ENCODE results near the gene KRTAP9-4.
"Not testable (repeated sequence)": the region's sequence is repeated elsewhere in the genome, so short reads cannot be mapped to it uniquely, and the experiment has no call there.

The KRTAP9-4 gene, protein sequence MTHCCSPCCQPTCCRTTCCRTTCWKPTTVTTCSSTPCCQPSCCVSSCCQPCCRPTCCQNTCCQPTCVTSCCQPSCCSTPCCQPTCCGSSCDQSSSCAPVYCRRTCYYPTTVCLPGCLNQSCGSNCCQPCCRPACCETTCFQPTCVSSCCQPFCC

DNA sequence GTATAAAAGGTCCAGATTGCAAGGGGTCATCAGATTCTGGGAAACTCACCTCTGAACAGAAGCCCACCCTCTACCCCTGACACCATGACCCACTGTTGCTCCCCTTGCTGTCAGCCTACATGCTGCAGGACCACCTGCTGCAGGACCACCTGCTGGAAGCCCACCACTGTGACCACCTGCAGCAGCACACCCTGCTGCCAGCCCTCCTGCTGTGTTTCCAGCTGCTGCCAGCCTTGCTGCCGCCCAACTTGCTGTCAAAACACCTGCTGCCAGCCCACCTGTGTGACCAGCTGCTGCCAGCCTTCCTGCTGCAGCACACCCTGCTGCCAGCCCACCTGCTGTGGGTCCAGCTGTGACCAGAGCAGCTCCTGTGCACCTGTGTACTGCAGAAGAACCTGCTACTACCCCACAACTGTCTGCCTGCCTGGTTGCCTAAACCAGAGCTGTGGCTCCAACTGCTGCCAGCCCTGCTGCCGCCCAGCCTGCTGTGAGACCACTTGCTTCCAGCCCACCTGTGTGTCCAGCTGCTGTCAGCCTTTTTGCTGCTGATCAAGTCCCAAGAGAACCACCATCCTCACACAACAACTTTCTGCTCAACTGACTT lies at the start of gene KRTAP9-4:
Gene KRTAP9-4, plus strand, starts transcription at position 51 of the 604 bp plus-strand sequence. Its CDS starts 34 bp downstream, at position 85.
- not testable (repeated sequence) for DNase-seq

DNA sequence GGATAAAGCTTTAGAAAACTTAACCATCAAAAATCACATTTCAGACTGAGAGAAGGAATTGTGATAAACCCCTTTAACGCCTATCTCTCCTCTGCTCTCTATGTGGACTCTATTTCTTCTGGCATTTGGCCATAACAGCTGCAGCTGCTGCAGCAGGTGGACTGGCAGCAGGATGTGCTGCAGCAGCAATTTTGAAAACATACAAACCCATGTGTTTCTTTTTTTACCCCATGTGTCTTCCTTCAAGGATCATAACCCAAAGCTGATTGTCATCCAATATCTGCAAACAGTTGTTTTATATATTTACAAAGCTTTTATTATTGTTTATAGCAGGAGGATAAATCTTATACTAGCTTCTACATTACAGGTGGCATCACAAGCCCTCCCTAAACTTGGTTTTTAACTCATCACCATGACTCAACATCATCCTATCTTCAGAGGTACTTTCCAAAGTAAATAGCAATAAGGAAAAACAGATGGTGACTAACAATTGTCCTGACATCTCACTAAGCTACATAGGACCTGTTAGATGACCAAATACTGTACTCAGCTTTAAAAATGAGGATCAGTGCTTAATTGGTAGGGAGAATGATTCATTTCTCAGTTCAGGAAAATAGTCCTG lies 37.5 kb upstream of the KRTAP9-4 start:
- DNase-seq, result no peak

DNA sequence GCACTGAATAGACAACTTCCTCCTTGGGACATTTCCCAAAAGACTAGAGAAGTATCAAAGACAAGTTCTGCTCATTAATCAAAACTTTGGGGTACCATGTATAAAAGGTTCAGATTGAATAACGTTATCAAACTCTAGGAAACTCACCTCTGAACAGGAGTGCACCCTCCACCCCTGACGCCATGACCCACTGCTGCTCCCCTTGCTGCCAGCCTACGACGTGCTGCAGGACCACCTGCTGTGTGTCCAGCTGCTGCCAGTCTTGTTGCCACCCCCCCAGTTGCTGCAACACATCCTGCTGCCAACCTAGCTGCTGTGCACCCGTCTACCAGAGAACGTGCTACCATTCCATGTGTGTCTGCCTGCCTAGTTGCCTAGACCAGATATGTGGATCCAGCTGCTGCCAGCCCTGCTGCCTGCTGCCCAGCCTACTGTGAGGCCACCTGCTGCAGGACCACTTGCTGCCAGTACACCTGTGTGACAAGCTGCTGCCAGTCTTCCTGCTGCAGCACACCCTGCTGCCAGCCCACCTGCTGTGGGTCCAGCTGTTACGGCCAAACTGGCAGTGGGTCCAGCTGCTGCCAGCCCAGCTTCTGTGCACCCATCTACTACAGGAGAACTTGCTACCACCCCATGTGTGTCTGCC lies 36.8 kb upstream of the KRTAP9-4 start:
- peak; percentile 1 for DNase-seq

DNA sequence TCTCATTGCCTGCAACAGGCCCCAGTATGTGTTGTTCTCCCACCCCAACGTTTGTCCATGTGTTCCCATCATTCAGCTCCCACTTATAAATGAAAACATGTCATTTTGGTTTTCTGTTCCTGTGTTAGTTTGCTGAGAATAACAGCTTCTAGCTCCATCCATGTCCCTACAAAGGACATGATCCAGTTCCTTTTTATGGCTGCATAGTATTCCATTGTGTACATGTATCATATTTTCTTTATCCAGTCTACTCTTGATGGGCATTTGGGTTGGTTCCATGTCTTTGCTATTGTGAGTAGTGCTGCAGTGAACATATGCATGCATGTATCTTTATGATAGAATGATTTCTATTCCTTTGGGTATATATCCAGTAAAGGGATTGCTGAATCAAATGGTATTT lies 33.8 kb upstream of the KRTAP9-4 start:
- DNase-seq, result no peak

DNA sequence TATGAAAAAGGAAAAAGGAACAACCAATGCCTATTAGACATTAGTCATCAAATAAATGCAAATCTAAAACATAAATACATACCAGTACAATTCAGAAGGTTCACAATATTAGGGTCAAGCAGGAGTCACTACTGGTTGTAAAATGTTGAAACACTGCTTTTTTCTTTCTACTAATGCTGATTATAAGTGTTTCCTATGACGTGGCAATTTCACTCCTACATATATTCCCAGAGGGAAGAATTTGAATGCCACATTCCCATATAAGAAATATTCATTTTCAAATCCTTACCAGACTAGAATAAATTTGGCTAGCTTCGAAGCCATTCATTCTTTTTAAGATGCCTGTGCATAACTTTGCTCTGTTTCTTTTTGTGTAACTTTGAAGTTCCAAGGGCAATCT lies 25.7 kb upstream of the KRTAP9-4 start:
- no peak for DNase-seq

DNA sequence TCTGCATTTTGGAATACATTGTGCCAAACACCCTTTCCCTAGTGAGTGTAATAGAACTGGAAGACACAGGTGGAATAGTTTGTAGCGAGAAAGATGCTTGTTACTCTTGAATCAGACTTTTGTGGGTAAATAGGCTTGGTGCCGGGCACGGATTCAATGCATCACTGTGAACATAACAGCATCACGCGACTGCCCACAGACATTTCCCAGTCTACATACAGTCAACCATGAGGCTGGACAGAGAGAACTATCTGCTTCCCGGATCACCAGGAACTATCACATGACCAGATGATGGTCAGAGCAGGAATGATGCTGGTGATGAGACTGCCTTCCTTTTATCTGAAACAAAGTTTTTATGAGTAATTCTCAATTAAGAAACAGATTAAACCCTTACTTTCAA lies 23.4 kb upstream of the KRTAP9-4 start:
- no peak for DNase-seq

DNA sequence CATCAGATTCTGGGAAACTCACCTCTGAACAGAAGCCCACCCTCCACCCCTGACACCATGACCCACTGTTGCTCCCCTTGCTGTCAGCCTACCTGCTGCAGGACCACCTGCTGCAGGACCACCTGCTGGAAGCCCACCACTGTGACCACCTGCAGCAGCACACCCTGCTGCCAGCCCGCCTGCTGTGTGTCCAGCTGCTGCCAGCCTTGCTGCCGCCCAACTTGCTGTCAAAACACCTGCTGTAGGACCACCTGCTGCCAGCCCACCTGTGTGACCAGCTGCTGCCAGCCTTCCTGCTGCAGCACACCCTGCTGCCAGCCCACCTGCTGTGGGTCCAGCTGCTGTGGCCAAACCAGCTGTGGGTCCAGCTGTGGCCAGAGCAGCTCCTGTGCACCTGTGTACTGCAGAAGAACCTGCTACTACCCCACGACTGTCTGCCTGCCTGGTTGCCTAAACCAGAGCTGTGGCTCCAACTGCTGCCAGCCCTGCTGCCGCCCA lies 22.8 kb upstream of the KRTAP9-4 start, which contains the start of gene KRTAP9-2:
Gene KRTAP9-2, plus strand, starts transcription at position 51 of the 498 bp plus-strand sequence. Its CDS starts 7 bp downstream, at position 58.
- not testable (repeated sequence) for DNase-seq

DNA sequence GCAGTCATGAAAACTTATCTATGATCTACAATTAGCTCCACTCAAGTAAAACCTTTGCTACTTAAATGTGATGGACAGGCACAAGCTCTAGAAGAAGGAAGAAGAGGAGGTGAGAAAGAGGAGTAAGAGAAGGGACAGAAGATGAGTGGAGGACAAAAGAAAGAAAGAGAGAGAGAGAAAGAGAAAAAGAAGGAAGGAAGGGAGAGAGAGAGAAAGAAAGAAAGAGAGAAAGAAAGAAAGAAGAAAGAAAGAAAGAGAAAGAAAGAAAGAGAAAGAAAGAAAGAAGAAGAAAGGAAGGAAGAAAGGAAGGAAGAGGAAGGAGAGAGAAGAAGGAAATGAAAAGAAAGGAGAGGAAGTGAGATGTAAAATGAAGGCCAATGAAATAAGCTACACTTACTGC lies 19.4 kb upstream of the KRTAP9-4 start:
- DNase-seq, result no peak

DNA sequence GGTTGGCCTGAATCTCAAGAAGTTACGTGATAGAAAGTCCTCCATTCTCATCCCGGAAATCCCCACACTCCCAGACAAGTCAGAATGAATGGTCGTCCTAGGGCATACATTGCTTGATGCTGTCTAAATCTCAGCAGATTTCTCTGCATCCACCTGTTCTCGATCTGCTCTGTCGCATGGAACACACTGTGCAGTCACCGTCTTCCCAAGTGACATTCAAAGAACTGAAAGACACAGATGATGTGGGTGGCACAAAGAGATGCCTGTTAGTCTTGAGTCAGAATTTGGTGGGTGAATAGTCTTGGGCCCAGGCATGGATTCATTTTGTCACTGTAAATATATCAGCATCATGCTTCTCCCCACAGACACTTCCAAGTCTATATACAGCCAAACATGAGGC lies 17.8 kb upstream of the KRTAP9-4 start:
- DNase-seq, result no peak

DNA sequence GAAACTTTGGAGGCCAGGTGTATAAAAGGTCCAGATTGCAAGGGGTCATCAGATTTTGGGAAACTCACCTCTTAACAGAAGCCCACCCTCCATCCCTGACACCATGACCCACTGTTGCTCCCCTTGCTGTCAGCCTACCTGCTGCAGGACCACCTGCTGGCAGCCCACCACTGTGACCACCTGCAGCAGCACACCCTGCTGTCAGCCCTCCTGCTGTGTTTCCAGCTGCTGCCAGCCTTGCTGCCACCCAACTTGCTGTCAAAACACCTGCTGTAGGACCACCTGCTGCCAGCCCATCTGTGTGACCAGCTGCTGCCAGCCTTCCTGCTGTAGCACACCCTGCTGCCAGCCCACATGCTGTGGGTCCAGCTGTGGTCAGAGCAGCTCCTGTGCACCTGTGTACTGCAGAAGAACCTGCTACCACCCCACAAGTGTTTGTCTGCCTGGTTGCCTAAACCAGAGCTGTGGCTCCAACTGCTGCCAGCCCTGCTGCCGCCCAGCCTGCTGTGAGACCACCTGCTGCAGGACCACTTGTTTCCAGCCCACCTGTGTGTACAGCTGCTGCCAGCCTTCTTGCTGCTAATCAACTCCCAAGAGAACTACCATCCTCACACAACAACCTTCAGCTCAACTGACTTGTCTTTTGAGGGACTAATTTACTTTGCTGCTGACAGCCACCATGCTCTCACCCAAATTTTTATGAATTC lies 16.9 kb upstream of the KRTAP9-4 start, which contains the start of gene KRTAP9-3:
Gene KRTAP9-3, plus strand, starts transcription at position 51 of the 707 bp plus-strand sequence. Its CDS starts 53 bp downstream, at position 104.
- not testable (repeated sequence) for DNase-seq

DNA sequence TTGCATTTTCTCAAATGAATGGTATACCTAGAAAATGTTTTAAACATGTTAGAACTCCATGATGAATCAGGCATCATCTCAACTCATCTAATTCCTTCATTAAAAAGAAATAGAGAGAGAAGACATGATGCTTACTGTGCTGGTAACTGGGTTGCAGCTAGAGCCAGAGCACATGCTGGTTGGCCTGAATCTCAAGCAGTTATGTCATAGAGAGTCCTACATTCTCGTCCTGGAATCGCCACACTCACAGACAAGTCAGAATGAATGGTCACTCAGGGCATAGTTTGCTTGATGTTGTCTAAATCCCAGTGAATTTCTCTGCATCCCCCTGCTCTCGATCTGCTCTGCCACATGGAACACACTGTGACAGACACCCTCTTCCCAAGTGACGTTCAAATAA lies 12.4 kb upstream of the KRTAP9-4 start:
- DNase-seq, result not testable (repeated sequence)

DNA sequence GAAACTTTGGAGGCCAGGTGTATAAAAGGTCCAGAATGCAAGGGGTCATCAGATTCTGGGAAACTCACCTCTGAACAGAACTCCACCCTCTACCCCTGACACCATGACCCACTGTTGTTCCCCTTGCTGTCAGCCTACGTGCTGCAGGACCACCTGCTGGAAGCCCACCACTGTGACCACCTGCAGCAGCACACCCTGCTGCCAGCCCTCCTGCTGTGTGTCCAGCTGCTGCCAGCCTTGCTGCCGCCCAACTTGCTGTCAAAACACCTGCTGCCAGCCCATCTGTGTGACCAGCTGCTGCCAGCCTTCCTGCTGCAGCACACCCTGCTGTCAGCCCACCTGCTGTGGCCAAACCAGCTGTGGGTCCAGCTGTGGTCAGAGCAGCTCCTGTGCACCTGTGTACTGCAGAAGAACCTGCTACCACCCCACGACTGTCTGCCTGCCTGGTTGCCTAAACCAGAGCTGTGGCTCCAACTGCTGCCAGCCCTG lies 11.5 kb upstream of the KRTAP9-4 start, which contains the start of gene KRTAP9-8:
Gene KRTAP9-8, plus strand, starts transcription at position 51 of the 489 bp plus-strand sequence. Its CDS starts 53 bp downstream, at position 104.
- not testable (repeated sequence) for DNase-seq

DNA sequence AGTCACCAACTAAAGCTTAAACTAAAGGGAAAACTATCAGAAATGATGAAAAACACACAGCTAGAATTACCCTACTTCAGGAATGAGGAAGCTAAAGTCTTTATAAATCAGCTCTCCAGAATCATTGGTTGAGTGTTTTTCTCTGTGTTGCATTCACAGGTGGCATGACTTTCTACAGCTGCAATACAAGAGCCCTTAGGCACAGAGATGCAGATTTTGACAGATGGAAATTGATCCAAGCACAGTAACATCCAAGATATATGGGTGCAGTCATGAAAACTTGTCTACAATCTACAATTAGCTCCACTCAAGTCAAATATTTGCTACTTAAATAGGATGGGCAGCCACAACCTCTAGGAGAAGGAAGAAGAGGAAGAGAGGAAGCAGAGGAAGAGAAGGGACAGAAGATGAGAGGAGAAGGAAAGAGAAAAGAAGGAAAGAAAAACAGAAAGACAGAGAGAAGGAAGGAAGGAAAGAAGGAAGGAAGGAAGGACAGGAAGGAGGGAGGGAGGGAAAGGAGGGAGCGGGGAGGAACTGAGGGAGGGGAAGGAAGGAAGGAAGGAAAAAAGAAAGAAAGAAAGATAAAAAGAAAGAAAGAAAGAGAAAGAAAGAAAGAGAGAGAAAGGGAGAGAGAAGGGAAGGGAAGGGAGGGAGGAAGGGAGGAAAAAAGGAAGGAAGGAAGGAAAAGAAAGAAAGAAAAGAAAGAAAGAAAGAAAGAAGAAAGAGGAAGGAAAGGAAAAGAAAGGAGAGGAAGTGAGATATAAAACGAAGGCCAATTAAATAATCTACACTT lies 2.3 kb upstream of the KRTAP9-4 start:
- DNase-seq, result not testable (repeated sequence)

DNA sequence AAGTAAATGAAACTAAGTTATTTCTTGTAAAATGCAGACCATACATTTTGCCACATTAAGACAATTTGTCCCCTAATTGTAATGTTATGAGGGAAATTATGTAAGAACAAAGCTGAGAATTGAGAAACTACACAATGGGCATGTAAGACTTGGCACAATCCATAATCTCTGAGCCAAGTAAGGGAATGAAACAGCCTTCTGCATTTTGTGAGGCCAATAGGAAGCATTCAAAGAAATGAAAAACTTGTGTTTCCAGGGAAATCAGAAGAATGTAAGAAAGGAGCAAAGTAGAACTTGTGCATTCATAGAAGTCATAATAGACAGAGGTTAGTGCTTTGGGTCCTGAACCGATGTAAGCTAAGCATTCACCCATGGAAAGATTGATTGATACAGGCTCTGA lies 1.8 kb downstream of the KRTAP9-4 start:
- DNase-seq, result no peak

DNA sequence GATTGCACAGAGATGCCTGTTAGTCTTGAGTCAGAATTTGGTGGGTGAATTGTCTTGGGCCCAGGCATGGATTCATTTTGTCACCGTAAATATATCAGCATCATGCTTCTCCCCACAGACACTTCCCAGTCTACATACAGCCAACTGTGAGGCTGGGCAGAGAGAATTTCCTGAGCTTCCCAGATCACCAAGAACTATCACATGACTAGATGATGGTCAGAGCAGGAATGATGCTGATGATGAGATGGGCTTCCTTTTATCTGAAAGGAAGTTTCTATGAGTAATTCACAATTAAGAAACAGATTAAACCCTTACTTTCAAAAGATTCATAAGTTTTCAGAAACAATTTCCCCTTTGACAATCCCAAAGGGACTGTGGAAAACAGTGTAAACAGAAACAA lies 5.4 kb downstream of the KRTAP9-4 start:
- DNase-seq, result no peak

DNA sequence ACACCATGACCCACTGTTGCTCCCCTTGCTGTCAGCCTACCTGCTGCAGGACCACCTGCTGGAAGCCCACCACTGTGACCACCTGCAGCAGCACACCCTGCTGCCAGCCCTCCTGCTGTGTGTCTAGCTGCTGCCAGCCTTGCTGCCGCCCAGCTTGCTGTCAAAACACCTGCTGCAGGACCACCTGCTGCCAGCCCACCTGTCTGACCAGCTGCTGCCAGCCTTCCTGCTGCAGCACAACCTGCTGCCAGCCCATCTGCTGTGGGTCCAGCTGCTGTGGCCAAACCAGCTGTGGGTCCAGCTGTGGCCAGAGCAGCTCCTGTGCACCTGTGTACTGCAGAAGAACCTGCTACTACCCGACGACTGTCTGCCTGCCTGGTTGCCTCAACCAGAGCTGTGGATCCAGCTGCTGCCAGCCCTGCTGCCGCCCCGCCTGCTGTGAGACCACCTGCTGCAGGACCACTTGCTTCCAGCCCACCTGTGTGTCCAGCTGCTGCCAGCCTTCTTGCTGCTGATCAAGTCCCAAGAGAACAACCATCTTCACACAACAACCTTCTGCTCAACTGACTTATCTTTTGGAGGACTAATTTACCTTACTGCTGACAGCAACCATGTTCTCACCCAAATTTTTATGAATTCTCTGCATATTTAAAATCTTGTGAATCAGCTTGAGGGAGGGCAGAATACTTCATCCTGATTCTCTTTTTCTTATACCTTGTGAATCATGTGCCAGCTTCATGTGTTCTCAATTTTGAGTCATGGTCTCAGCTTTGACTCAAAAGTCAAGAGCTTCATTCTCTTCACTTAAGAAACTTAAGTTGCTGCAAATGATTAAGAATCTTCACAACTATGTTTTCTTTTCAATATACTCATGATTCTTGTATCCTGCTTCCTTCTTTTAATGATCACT lies 6.1 kb downstream of the KRTAP9-4 start, which contains the start of gene KRTAP9-9:
Gene KRTAP9-9, plus strand, starts transcription at position 4 of the 910 bp plus-strand sequence.
- not testable (repeated sequence) for DNase-seq

DNA sequence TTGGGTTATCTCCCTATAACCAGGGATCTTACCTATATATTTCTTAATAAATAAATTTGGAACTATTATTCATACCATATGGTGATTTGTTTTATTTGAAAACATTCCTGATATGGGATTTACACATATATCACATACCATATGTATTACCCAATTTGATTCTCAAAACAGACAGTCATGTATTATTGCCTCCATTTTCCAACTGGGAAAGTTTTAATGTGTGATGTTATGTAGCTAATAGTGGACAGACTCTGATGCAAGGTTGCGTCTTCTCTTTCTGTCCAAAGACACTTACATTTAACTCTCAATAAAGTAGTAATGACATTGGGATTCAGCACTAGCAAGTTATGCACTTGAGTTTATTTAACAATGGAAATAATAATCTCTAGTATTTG lies 6.8 kb downstream of the KRTAP9-4 start:
- no peak for DNase-seq

DNA sequence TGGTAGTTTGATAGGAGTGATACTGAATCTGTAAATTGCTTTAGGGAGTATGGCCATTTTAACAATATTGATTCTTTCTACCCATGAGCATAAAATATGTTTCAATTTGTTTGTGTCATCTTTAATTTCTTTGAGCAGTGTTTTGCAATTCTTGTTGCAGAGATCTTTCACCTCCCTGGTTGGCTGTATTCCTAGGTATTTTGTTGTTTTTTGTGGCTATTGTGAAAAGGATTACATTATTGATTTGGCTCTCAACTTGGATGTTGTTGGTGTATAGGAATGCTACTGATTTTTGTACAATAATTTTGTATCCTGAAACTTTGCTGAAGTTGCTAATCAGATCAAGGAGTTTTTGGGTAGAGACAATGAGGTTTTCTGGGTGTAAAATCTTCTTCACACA lies 8.9 kb downstream of the KRTAP9-4 start:
- no peak for DNase-seq

DNA sequence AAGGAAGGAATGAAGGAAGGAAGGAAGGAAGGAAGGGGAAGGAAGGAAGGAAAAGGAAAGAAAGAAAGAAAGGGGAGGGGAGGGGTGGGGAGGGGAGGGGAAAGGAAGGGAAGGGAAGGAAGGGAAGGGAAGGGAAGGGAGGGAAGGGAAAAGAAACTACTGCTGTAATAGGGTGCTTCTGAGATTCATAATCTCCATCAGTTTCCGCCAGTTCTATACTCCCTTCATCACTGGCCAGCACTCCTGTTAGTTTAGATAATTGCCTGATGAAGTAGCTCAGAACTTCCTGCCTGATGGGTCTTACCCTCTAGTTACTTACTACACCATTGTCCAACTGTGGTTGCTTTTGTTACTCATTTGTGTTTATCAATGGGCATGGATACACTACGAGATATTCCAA lies 13.7 kb downstream of the KRTAP9-4 start:
- DNase-seq, result no peak

DNA sequence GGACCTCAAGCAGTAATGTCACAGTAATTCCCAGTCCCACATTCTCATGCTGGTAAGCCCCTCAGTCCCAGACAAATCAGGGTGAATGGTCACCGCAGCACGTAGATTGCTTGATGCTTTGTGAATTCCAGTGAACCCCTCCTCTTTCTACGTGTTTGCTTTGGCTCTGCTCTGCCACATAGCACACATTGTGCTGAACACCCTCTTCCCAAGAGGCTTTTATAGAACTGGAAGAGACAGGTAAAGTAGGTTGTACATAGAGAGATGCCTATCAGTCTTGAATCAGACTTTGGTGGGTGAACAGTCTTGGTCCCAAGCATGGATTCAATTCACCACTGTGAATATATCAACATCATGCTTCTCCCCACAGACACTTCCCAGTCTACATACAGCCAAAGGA lies 15.1 kb downstream of the KRTAP9-4 start:
- no peak for DNase-seq
